Activated CD4-positive, alpha-beta T cell treated with anti-CD3 and anti-CD28 coated beads, Interleukin-2, amount 10 ng/mL, durations not matched to agents 7 days and 5 days (primary cell): Measurements from ENCODE around the gene LRCOL1. TPM values are rescaled to one million over a fixed set of nuclear protein-coding genes. Genes with fewer than 3 reads are reported as not detected.

ENCODE experiments used
- CTCF ChIA-PET: fragments of 350-600 bp; sonication (Branson Sonifier 250); formaldehyde crosslinking; loops from one replicate; lab custom pipeline; 2021; ENCODE audit warnings: antibody characterized with exemption; lab: Charles Lee
- POLR2A ChIA-PET: fragments of 350-600 bp; sonication (Branson Sonifier 250); formaldehyde crosslinking; loops from one replicate; lab custom pipeline; 2021; ENCODE audit warnings: antibody characterized with exemption; lab: Charles Lee
- DNase-seq: peaks from one replicate; pipeline ENCODE4 v3.0.0-alpha.2; 2020
- H3K27ac Mint-ChIP-seq: one replicate; pipeline ENCODE4 v1.8.0; 2021; ENCODE audit warnings: mild to moderate bottlenecking, moderate library complexity, mixed read lengths
- H3K27me3 Mint-ChIP-seq: one replicate; pipeline ENCODE4 v1.8.0; 2021; ENCODE audit warnings: mixed read lengths
- H3K36me3 Mint-ChIP-seq: one replicate; pipeline ENCODE4 v1.8.0; 2021; ENCODE audit warnings: low read depth, mixed read lengths
- H3K4me1 Mint-ChIP-seq: one replicate; pipeline ENCODE4 v1.8.0; 2021; ENCODE audit warnings: mixed read lengths
- H3K4me3 Mint-ChIP-seq: one replicate; pipeline ENCODE4 v1.8.0; 2021; ENCODE audit warnings: mild to moderate bottlenecking, moderate library complexity, mixed read lengths
- H3K9me3 Mint-ChIP-seq: one replicate; pipeline ENCODE4 v1.8.0; 2021; ENCODE audit warnings: mixed read lengths
- total RNA-seq, 2 experiments: library from RNA; stranded (reverse); gene quantifications; one replicate each; pipeline ENCODE4 v1.2.3, GENCODE V29; 2021

LRCOL1 gene
- total RNA-seq, 2 experiments from 2014 or later, result not detected

- POLR2A ChIA-PET, result no interaction called here
- Mint-ChIP-seq H3K27me3 (peaks cover 20% of the 10 kb centered on the region), H3K4me3 (no peak overlapping the region), H3K36me3 (peaks cover 20% of the 10 kb centered on the region), H3K9me3 (peaks cover 7% of the 10 kb centered on the region), H3K4me1 (peaks cover 9% of the 10 kb centered on the region), H3K27ac (no peak overlapping the region)
- DNase-seq, result no peak
- CTCF ChIA-PET, result no interaction called here
These were observed 10.7 kb upstream of the LRCOL1 start for GRCh38 chr12:132620899-132621656.

DNA sequence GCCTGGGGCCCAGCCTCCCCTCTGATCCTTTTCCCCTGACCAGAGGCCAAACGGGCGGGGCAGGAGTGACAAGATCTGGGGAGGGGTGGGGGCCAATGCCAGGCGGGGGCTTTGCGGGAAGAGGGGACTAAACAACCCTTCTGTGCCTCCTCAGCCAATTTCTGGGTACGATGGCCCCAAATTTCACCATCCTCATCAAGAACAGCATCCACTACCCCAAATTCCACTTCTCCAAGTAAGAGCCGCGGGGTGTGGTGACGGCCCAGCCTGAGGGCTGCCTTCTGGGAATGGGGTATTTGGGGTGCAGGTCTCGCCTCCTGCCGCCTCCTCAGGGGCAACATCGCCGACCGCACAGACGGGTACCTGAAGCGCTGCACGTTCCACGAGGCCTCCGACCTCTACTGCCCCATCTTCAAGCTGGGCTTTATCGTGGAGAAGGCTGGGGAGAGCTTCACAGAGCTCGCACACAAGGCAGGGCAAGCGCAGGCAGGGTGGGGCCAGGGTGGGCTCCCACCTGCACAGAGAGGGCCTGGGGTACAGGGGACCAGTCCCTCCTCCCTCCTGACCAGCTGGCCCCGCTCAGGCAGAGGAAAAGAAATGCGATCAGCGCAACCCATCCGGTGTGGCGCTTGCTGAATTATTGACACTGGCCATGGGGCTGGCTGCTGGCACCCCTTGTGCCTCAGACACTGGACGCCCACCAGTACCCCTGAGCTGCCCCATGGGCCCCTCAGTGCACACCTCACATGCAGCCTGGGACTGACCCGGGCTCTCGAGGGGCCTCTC, 9.9 kb upstream of the LRCOL1 start:
- Mint-ChIP-seq H3K9me3 (peaks cover 7% of the 10 kb centered on the region), H3K4me1 (peaks cover 9% of the 10 kb centered on the region), H3K4me3 (no peak overlapping the region), H3K36me3 (peaks cover 18% of the 10 kb centered on the region), H3K27ac (no peak overlapping the region), H3K27me3 (peaks cover 22% of the 10 kb centered on the region)
- no peak for DNase-seq
- ChIA-PET CTCF (no interaction called here), POLR2A (no interaction called here)

DNA sequence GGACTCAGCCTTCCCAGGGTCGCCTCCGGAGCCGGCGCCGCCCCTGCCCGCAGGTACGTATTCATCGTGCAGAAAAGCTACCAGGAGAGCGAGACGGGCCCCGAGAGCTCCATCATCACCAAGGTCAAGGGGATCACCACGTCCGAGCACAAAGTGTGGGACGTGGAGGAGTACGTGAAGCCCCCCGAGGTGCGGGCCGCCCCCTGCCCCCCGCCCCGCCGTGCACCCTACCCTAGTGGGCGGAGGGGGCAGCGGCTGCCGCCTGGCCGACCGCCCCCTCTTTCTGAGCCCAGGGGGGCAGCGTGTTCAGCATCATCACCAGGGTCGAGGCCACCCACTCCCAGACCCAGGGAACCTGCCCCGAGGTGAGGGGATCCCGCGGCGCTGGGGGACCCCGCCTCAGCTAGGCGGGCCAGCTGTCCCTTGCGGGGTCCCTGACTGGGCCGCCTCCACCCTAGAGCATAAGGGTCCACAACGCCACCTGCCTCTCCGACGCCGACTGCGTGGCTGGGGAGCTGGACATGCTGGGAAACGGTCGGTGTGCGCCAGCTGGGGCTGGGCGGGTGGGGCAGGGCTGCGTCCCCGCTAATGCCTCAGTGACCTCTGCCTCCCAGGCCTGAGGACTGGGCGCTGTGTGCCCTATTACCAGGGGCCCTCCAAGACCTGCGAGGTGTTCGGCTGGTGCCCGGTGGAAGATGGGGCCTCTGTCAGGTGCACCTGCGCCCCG, 9.2 kb upstream of the LRCOL1 start:
- Mint-ChIP-seq H3K36me3 (peaks cover 13% of the 10 kb centered on the region), H3K9me3 (peaks cover 7% of the 10 kb centered on the region), H3K27ac (no peak overlapping the region), H3K4me3 (no peak overlapping the region), H3K27me3 (peaks cover 22% of the 10 kb centered on the region), H3K4me1 (peaks cover 13% of the 10 kb centered on the region)
- ChIA-PET CTCF (interaction anchor here (1.0 kb wide), 1 partner anchor 10 kb away, joined by 3 read pairs; the partner anchor contains the start of gene LRCOL1), POLR2A (no interaction called here)
- no peak for DNase-seq

- ChIA-PET POLR2A (no interaction called here), CTCF (interaction anchor here (1.0 kb wide), 1 partner anchor 9 kb away, joined by 3 read pairs; the partner anchor contains the start of gene LRCOL1)
These were observed 8.6 kb upstream of the LRCOL1 start for GRCh38 chr12:132619071-132619385.

GRCh38 chr12:132618683-132619043, 8.3 kb upstream of the LRCOL1 start, which contains the start of gene P2RX2:
Gene P2RX2, plus strand, starts transcription at chr12:132618776. Its CDS starts 41 bp downstream, at chr12:132618817.
- CTCF ChIA-PET, result interaction anchor here (1.0 kb wide), 1 partner anchor 9 kb away, joined by 3 read pairs; the partner anchor contains the start of gene LRCOL1
- H3K4me3 Mint-ChIP-seq, result no peak within 1 kb of the TSS
- peak within 1 kb of the TSS; percentile 22 for H3K27ac Mint-ChIP-seq

More at GRCh38 chr12:132619071-132619385, 8.6 kb upstream of the LRCOL1 start:
- Mint-ChIP-seq H3K4me3 (no peak overlapping the region), H3K4me1 (peaks cover 13% of the 10 kb centered on the region), H3K9me3 (peaks cover 7% of the 10 kb centered on the region), H3K27me3 (peaks cover 22% of the 10 kb centered on the region), H3K27ac (no peak overlapping the region), H3K36me3 (peaks cover 13% of the 10 kb centered on the region)
- DNase-seq, result no peak

DNA sequence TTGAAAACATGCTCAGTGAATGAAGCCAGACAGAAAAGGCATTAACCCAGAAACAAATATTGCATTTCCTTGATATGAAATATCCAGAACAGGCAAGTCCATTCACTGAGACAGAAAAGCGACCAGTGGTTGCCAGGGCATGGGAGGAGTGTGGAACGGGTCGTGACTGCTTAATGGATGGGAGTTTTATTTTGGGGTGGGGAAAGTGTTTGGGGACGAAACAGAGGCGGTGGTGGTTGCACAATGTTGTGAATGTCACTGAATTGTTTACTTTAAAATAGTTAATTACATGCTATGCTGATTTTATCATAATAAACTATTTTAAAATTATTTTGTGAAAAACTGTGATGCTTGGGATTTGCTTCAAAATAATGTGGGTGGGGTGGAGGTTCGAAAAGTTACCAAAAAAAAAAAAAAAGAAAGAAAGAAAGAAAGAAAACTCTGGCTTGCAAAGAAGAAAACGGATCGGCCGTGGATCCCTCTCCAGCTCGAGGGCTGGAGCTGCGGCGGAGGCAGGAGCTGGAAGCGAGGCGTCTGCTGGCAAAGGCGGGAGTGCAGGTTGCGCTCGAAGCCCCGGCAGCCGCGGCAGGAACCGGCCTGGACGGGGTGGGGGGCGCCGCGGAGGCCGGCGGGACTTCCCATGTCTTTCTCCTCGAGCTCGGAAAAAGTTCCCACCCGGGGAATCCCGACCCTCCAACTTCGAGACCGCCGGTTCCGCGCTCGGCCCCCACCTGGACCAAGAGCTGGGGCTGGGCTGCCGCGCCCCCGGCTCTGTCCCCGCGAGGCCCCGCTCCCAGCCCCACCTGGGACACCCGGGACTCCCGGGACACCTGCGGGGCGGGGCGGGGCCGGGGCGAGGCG, 7.7 kb upstream of the LRCOL1 start:
- Mint-ChIP-seq H3K4me3 (no peak overlapping the region), H3K27me3 (peaks cover 23% of the 10 kb centered on the region), H3K27ac (peak overlapping the region; percentile 22), H3K4me1 (peaks cover 12% of the 10 kb centered on the region), H3K9me3 (peaks cover 7% of the 10 kb centered on the region), H3K36me3 (peaks cover 13% of the 10 kb centered on the region)
- CTCF ChIA-PET, result interaction anchor here (3.5 kb wide), 1 partner anchor 203 kb away, joined by 16 read pairs; no protein-coding TSS in a partner anchor
- no peak for DNase-seq
- POLR2A ChIA-PET, result interaction anchor here (0.7 kb wide), 1 partner anchor 124 kb away, joined by 4 read pairs; no protein-coding TSS in a partner anchor

More at GRCh38 chr12:132618683-132619043, 8.3 kb upstream of the LRCOL1 start, which contains the start of gene P2RX2:
- Mint-ChIP-seq H3K9me3 (peaks cover 7% of the 10 kb centered on the region), H3K27me3 (peaks cover 22% of the 10 kb centered on the region), H3K36me3 (peaks cover 13% of the 10 kb centered on the region), H3K4me1 (peaks cover 13% of the 10 kb centered on the region)
- POLR2A ChIA-PET, result interaction anchor here (0.7 kb wide), 1 partner anchor 123 kb away, joined by 4 read pairs; no protein-coding TSS in a partner anchor
- DNase-seq, result no peak

DNA sequence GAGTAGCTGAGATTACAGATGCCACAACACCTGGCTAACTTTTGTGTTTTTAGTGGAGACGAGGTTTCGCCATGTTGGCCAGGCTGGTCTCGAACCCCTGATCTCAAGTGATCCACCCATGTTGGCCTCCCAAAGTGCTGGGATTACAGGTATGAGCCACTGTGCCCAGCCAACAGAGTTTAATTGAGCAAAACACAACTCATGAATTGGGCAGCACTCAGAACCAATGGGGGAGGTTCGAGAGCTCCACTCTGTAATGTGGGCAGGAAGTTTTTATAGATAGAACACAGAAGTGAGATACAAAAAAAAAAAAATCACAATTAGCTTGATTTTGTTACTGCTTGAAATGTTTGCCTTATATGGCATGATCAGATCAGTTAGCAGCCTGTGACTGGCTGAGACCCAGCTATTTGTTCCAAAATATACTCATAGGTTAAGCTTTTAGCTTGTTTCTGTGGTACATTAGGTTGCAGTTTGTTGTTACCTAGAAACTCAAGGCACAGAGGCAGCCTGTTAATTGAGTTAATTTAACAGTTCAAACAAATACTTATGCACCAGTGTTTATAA, 6.8 kb upstream of the LRCOL1 start:
- Mint-ChIP-seq H3K9me3 (peaks cover 7% of the 10 kb centered on the region), H3K4me1 (peaks cover 6% of the 10 kb centered on the region), H3K27me3 (peaks cover 24% of the 10 kb centered on the region), H3K36me3 (peaks cover 10% of the 10 kb centered on the region), H3K4me3 (no peak overlapping the region), H3K27ac (no peak overlapping the region)
- CTCF ChIA-PET, result interaction anchor here (3.5 kb wide), 1 partner anchor 202 kb away, joined by 16 read pairs; no protein-coding TSS in a partner anchor
- no peak for DNase-seq
- POLR2A ChIA-PET, result no interaction called here

GRCh38 chr12:132615579-132616038, 5.2 kb upstream of the LRCOL1 start:
- H3K27ac Mint-ChIP-seq, result no peak overlapping the region
- H3K4me3 Mint-ChIP-seq, result no peak overlapping the region
- ChIA-PET CTCF (interaction anchor here (1.1 to 3.5 kb wide), 7 partner anchors 12 to 462 kb away, joined by 3 to 16 read pairs (median 4); no protein-coding TSS in a partner anchor), POLR2A (interaction anchor here (0.7 kb wide), 1 partner anchor 41 kb away, joined by 3 read pairs; no protein-coding TSS in a partner anchor)
- DNase-seq, result no peak
- peaks cover 10% of the 10 kb centered on the region for H3K9me3 Mint-ChIP-seq
- H3K36me3 Mint-ChIP-seq, result peaks cover 10% of the 10 kb centered on the region
- H3K27me3 Mint-ChIP-seq, result peaks cover 33% of the 10 kb centered on the region
- peaks cover 6% of the 10 kb centered on the region for H3K4me1 Mint-ChIP-seq

- Mint-ChIP-seq H3K4me3 (no peak overlapping the region), H3K4me1 (peaks cover 11% of the 10 kb centered on the region), H3K27ac (no peak overlapping the region), H3K9me3 (peaks cover 10% of the 10 kb centered on the region), H3K27me3 (peaks cover 34% of the 10 kb centered on the region), H3K36me3 (peaks cover 10% of the 10 kb centered on the region)
- DNase-seq, result peak; percentile 85
- ChIA-PET POLR2A (no interaction called here), CTCF (interaction anchor here (0.6 to 3.5 kb wide), 10 partner anchors 10 to 462 kb away, joined by 3 to 16 read pairs (median 4); no protein-coding TSS in a partner anchor)
These were observed 4.6 kb upstream of the LRCOL1 start for GRCh38 chr12:132614861-132615578.

DNA sequence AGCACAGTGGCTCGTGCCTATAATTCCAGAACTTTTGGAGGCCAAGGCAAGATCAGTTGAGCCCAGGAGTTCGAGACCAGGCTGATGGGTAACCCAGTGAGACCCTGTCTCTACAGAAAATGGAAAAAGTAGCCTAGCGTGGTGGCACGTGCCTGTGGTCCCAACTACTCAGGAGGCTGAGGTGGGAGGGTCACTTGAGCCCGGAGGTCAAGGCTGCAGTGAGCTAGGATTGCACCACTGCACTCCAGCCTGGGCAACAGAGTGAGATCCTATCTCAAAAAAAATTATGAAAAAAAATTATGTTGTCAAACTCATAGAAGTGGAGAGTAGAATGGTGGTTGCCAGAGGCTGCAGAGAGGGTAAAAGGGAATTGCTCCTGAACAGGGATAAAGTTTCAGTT, 3.6 kb upstream of the LRCOL1 start:
- no peak overlapping the region for H3K4me3 Mint-ChIP-seq
- no peak overlapping the region for H3K27ac Mint-ChIP-seq
- POLR2A ChIA-PET, result no interaction called here
- H3K4me1 Mint-ChIP-seq, result peaks cover 11% of the 10 kb centered on the region
- CTCF ChIA-PET, result interaction anchor here (0.6 to 1.5 kb wide), 4 partner anchors 9 to 543 kb away, joined by 3 to 11 read pairs (median 4); no protein-coding TSS in a partner anchor
- no peak for DNase-seq
- H3K27me3 Mint-ChIP-seq, result peaks cover 39% of the 10 kb centered on the region
- H3K36me3 Mint-ChIP-seq, result peaks cover 10% of the 10 kb centered on the region
- H3K9me3 Mint-ChIP-seq, result peaks cover 10% of the 10 kb centered on the region
